ENCODE measurements around the gene BCL11B.

The BCL11B gene

GRCh38 chr14:99286761-99287160, 14.8 kb upstream of the BCL11B start:
- no peak for DNase-seq

GRCh38 chr14:99284254-99285004, 12.4 kb upstream of the BCL11B start:
- DNase-seq, result no peak

GRCh38 chr14:99282261-99283050, 10.5 kb upstream of the BCL11B start:
- DNase-seq, result no peak

GRCh38 chr14:99281396-99281795, 9.4 kb upstream of the BCL11B start:
- no peak for DNase-seq

- no peak for DNase-seq
Observed at GRCh38 chr14:99280852-99281251, 8.9 kb upstream of the BCL11B start.

GRCh38 chr14:99280066-99280731, 8.2 kb upstream of the BCL11B start:
- no peak for DNase-seq

- DNase-seq, result no peak
Observed at GRCh38 chr14:99278836-99279235, 6.8 kb upstream of the BCL11B start.

GRCh38 chr14:99277530-99277929, 5.5 kb upstream of the BCL11B start:
- no peak for DNase-seq

- DNase-seq, result no peak
Observed at GRCh38 chr14:99276482-99276881, 4.5 kb upstream of the BCL11B start.

- DNase-seq, result no peak
Observed at GRCh38 chr14:99275222-99275584, 3.2 kb upstream of the BCL11B start.

- DNase-seq, result peak; percentile 56
Observed at GRCh38 chr14:99274346-99275221, 2.6 kb upstream of the BCL11B start.

GRCh38 chr14:99273766-99274345, 1.9 kb upstream of the BCL11B start:
- no peak for DNase-seq

- DNase-seq, result no peak
Observed at GRCh38 chr14:99272899-99273765, 1.1 kb upstream of the BCL11B start.

- no peak for DNase-seq
Observed at GRCh38 chr14:99272632-99272898, 568 bp upstream of the BCL11B start.

GRCh38 chr14:99271221-99271941, 616 bp downstream of the BCL11B start:
- DNase-seq, result no peak

GRCh38 chr14:99270458-99271220, 1.4 kb downstream of the BCL11B start:
- no peak for DNase-seq

GRCh38 chr14:99268810-99269707, 2.9 kb downstream of the BCL11B start:
- no peak for DNase-seq

GRCh38 chr14:99267837-99268781, 3.9 kb downstream of the BCL11B start:
- DNase-seq, result no peak

Measured in NCI-H774 (cell line).